AG09319 (cell line): ENCODE results near the gene LHB.

ENCODE experiments used
- DNase-seq: peaks from one replicate; pipeline ENCODE4 v3.0.0-alpha.2; 2010; ENCODE audit warnings: low read depth; ENCODE audit errors: extremely low read depth
- CTCF ChIP-seq: IDR thresholded peaks from 2 replicates; pipeline ENCODE4 v1.5.1; 2011; ENCODE audit warnings: low read depth, mild to moderate bottlenecking, inconsistent platforms, low read length, moderate library complexity

The LHB gene

DNA sequence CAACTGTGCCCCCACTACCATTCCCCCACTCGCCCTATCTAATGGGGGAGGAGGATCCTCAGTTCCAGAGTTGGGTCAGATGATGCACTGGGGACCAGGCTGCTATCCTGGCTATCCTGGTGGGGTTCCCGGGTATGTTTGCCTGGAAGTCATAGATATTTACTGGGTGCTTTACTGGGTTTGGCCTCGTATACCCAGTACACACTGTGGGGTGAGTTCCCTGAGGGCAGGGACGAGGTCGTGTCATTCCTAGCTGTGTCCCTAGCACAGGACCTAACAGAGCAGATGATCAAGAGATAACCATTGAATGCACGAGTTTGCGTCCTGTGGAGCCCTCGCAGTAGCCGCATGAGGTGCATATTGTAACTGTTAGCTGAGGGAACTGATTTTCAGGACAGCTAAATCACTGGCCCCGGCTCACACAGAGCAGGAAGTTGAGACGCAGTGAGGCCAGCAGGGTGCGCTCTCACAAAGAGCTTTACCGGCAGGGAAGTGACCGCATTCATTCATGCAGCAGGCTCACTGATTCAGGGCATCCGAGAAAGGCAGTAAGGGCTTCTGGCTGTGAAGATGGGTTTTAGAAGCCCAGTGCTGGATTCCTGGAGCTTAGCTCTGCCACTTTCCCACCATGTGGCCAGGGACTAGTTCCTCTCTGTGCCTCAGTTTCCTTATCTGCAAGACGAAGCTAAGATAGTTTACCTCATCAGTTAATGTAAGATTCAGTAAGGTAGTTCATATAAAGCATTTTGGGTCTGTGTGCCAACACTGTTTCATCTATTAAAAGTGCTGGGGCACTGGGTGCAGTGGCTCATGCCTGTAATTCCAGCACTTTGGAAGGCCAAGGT lies 17.2 kb downstream of the LHB start:
- no peak for DNase-seq
- peak; percentile 82 for TF ChIP-seq CTCF

GRCh38 chr19:48997972-48998371 lies 18.9 kb downstream of the LHB start:
- no peak for DNase-seq
- TF ChIP-seq CTCF, result peak; percentile 35

DNA sequence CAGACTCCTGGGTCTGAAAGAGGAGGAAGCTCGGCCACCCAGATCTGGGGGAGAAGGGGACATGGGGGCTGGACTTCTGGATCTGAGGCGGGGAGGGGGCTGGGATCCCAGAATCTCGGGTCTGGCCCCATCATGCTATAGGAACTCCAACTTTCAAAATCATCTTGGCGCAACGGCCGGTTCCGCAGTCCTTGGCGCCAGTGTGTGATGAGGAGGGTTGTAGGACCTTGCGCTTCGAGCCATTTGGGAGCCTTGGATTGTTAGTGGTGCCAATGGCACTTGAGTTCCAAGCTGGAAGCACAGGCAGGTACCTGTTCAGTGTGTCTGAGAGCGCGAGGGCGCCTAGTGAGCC lies 22.9 kb downstream of the LHB start:
- DNase-seq, result no peak
- no peak for TF ChIP-seq CTCF

DNA sequence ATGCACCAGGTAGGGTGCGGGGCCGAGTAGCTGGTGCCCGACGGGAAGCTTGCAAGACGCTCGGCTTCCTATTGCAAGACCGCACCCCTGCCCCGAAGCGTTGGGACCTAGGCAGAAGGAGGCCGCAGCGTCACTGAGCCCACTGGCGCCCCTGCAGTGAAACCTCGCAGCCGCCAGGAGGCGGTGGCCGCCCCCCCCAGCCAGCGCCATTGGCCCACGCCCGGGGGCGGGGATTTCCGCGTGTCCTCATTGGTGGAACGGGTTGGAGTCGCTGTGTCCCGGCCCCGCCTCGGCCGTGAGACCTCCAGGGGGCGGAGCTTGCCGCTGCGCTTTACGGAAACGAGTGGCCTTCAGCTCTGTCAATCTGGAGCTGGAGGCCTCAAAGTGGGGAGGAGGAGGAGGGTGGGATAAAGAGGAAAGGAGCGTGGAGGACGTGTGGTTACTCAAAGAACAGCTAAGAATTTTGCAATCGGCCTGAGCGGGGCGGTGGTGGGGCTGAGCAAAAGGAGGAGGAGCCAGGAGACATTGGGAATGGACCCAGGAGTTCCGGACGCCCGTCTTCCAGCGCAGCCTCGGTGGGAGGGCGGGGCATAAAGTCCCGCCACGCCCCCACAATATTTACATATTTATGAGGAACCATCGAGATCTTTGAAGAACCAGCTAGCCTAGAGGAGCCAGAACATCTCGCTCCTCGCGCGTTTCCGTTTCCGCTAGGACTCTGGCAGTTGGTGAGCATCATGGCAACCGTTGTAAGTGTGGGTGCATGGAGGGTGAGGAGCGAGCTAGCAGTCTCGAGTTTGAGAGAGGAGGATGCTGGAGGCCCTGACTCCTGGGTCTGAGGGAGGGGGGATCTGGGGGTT lies 23.5 kb downstream of the LHB start, which contains the start of the genes GYS1 and RUVBL2:
GYS1 (minus strand) TSS at position 135 of the 860 bp plus-strand sequence. CDS start 197 bp downstream, outside the sequence.
RUVBL2 (plus strand) TSS at position 713 of the 860 bp plus-strand sequence; CDS start at position 738, 25 bp downstream.
- peak; percentile 99 for DNase-seq

GRCh38 chr19:48992581-48993174 lies 24.2 kb downstream of the LHB start:
- no peak for DNase-seq
- TF ChIP-seq CTCF, result no peak

More for the DNA sequence above, 23.5 kb downstream of the LHB start, which contains the start of the genes GYS1 and RUVBL2:
- peak; percentile 93 for TF ChIP-seq CTCF

GRCh38 chr19:48991873-48992580 lies 24.9 kb downstream of the LHB start:
- peak; percentile 56 for DNase-seq
- TF ChIP-seq CTCF, result no peak
